Neural cell (in vitro differentiated cells): Measurements from ENCODE around the gene SDK1. TPM values are rescaled to one million over a fixed set of nuclear protein-coding genes. Genes with fewer than 3 reads are reported as not detected.

Experiments used
- H2AFZ ChIP-seq: fragments of 200-600, 300-800 bp; sonication (generic), shearing (Covaris generic); 2 replicates; pipeline ENCODE4 v1.6.0; 2014; ENCODE audit warnings: low read depth, mild to moderate bottlenecking, antibody characterized with exemption, low read length, moderate library complexity
- H3F3A ChIP-seq: fragments of 200-600 bp; shearing (Covaris generic); 2 replicates; pipeline ENCODE4 v1.6.1; 2016; ENCODE audit warnings: mild to moderate bottlenecking, moderate library complexity, mixed read lengths, antibody characterized with exemption, low read length; ENCODE audit not compliant: insufficient read depth, poor library complexity, severe bottlenecking
- H3K27ac ChIP-seq: fragments of 200-600, 300-800 bp; sonication (generic), shearing (Covaris generic); 2 replicates; pipeline ENCODE4 v1.5.1; 2014; ENCODE audit warnings: mild to moderate bottlenecking, low read length, moderate library complexity
- H3K27me3 ChIP-seq: fragments of 300-800, 200-600 bp; sonication (generic), shearing (Covaris generic); 2 replicates; pipeline ENCODE4 v1.6.0; 2014; ENCODE audit warnings: mild to moderate bottlenecking, low read depth, low read length, moderate library complexity; ENCODE audit not compliant: insufficient read depth
- H3K36me3 ChIP-seq: fragments of 300-800, 200-600 bp; sonication (generic), shearing (Covaris generic); 2 replicates; pipeline ENCODE4 v1.5.1; 2014; ENCODE audit warnings: mild to moderate bottlenecking, antibody characterized with exemption, low read length, moderate library complexity; ENCODE audit not compliant: insufficient read depth
- H3K4me2 ChIP-seq: fragments of 300-800, 200-600 bp; sonication (generic), shearing (Covaris generic); 2 replicates; pipeline ENCODE4 v1.6.0; 2014; ENCODE audit warnings: mild to moderate bottlenecking, low read length
- H3K4me3 ChIP-seq: fragments of 300-800, 200-600 bp; sonication (generic), shearing (Covaris generic); 2 replicates; pipeline ENCODE4 v1.5.1; 2014; ENCODE audit warnings: mild to moderate bottlenecking, low read length, moderate library complexity
- H3K79me2 ChIP-seq: fragments of 200-600 bp; shearing (Covaris generic); replicated peaks from 2 replicates; pipeline ENCODE4 v1.6.0; 2014; ENCODE audit warnings: mild to moderate bottlenecking, low read length, moderate library complexity; ENCODE audit not compliant: insufficient read depth
- H3K9ac ChIP-seq: fragments of 300-800, 200-600 bp; sonication (generic), shearing (Covaris generic); 2 replicates; pipeline ENCODE4 v1.6.1; 2016; ENCODE audit warnings: mild to moderate bottlenecking, low read length, mixed read lengths
- H3K9me2 ChIP-seq: fragments of 200-600 bp; shearing (Covaris generic); 2 replicates; pipeline ENCODE4 v1.6.1; 2016; ENCODE audit warnings: mild to moderate bottlenecking, low read length, mixed read lengths; ENCODE audit not compliant: insufficient read depth
- H3K9me3 ChIP-seq: fragments of 200-600, 300-800 bp; sonication (generic), shearing (Covaris generic); 2 replicates; pipeline ENCODE4 v1.6.1; 2016; ENCODE audit warnings: mild to moderate bottlenecking, mixed run types, low read length, moderate library complexity, mixed read lengths
- H4K20me1 ChIP-seq: fragments of 200-600 bp; shearing (Covaris generic); 2 replicates; pipeline ENCODE4 v1.6.1; 2016; ENCODE audit warnings: mild to moderate bottlenecking, mixed run types; ENCODE audit not compliant: insufficient read depth
- EP300 ChIP-seq: fragments of 450-650 bp; conservative IDR thresholded peaks from 2 replicates; pipeline ENCODE4 v1.6.1; 2014; ENCODE audit warnings: antibody characterized with exemption, mild to moderate bottlenecking, moderate library complexity; ENCODE audit not compliant: poor library complexity, severe bottlenecking
- EZH2 ChIP-seq: fragments of 200-600, 300-800 bp; shearing (Covaris generic), sonication (generic); IDR thresholded peaks from 2 replicates; pipeline ENCODE4 v1.6.1; 2014; ENCODE audit warnings: antibody characterized with exemption, low read length, borderline replicate concordance, mild to moderate bottlenecking; ENCODE audit not compliant: insufficient read depth, poor library complexity, severe bottlenecking
- MXI1 ChIP-seq: fragments of 450-650 bp; conservative IDR thresholded peaks from 2 replicates; pipeline ENCODE4 v1.6.1; 2014; ENCODE audit warnings: antibody characterized with exemption, mild to moderate bottlenecking; ENCODE audit not compliant: poor library complexity, severe bottlenecking
- POLR2AphosphoS5 ChIP-seq: IDR thresholded peaks from 2 replicates; pipeline ENCODE4 v1.6.1; 2012
- RAD21 ChIP-seq: fragments of 450-650 bp; conservative IDR thresholded peaks from 2 replicates; pipeline ENCODE4 v1.6.1; 2014; ENCODE audit warnings: antibody characterized with exemption, mild to moderate bottlenecking, moderate library complexity
- REST ChIP-seq: IDR thresholded peaks from 2 replicates; pipeline ENCODE4 v1.6.1; 2012; ENCODE audit warnings: borderline replicate concordance
- SMC3 ChIP-seq: fragments of 450-650 bp; conservative IDR thresholded peaks from 2 replicates; pipeline ENCODE4 v1.6.1; 2014; ENCODE audit warnings: antibody characterized with exemption, mild to moderate bottlenecking, moderate library complexity; ENCODE audit not compliant: poor library complexity
- TAF1 ChIP-seq: IDR thresholded peaks from 2 replicates; pipeline ENCODE4 v1.6.1; 2012; ENCODE audit warnings: low read depth
- polyA plus RNA-seq: library from polyadenylated mRNA; depleted of rRNA; stranded (reverse); fragments of >200 nt; gene quantifications from 2 replicates; pipeline ENCODE4 v1.2.3, GENCODE V29; 2014
- TF ChIP-seq, protein P1 (sequence below): fragments of 450-650 bp; IDR thresholded peaks from 2 replicates; pipeline ENCODE4 v1.5.1; 2014; ENCODE audit warnings: antibody characterized with exemption, mild to moderate bottlenecking, moderate library complexity; ENCODE audit not compliant: poor library complexity, severe bottlenecking

Gene SDK1
- polyA plus RNA-seq, 1 donor from 2014 or later: 2.7 TPM

DNA sequence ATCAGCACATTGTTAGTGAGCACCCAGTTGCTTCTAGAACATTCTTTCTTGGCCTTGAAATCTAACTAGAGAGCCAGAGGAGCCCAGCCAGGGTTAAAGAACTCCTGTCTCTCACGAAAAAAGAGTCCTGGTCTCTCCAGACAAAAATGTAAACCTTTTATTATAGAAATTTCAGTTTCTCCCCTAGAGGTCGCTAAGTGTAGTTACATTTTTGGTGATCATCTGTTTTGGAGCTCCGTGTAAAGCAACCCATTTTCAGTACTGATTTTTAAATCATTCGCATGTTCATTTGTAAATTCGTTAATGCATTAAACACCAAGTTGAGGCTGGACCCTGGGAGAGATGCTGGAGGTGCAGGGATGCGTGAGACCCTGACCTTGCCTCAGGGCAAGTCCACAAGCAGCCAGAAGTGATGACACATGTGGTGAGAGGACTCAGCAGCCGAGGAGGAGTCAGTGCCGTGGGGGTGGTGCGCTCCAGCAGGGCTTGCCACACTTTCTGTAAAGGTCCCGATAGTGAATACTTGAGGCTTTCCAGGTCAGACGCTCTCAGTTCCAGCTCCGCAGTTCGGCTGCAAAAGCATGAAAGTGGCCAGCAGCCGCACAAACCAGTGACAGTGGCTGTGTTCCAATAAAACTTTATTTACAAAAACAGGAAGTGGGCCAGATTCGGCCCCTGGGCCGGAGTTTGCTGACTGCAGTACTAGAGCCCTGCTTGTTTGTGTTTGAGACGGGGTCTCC lies 802.5 kb downstream of the SDK1 start:
- no peaks in the 10 kb centered on the region for H3F3A ChIP-seq
- no peak overlapping the region for H3K4me2 ChIP-seq
- H2AFZ ChIP-seq: no peak overlapping the region
- no peak overlapping the region for H3K27ac ChIP-seq
- H3K27me3 ChIP-seq: no peaks in the 10 kb centered on the region
- no peaks in the 10 kb centered on the region for H3K79me2 ChIP-seq
- H3K9me3 ChIP-seq: no peaks in the 10 kb centered on the region
- no peaks in the 10 kb centered on the region for H3K36me3 ChIP-seq
- no peak for TF ChIP-seq EP300
- no peak for TF ChIP-seq EZH2
- no peak for TF ChIP-seq TAF1
- TF ChIP-seq, protein P1, sequence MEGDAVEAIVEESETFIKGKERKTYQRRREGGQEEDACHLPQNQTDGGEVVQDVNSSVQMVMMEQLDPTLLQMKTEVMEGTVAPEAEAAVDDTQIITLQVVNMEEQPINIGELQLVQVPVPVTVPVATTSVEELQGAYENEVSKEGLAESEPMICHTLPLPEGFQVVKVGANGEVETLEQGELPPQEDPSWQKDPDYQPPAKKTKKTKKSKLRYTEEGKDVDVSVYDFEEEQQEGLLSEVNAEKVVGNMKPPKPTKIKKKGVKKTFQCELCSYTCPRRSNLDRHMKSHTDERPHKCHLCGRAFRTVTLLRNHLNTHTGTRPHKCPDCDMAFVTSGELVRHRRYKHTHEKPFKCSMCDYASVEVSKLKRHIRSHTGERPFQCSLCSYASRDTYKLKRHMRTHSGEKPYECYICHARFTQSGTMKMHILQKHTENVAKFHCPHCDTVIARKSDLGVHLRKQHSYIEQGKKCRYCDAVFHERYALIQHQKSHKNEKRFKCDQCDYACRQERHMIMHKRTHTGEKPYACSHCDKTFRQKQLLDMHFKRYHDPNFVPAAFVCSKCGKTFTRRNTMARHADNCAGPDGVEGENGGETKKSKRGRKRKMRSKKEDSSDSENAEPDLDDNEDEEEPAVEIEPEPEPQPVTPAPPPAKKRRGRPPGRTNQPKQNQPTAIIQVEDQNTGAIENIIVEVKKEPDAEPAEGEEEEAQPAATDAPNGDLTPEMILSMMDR: no peak
- no peak for TF ChIP-seq SMC3
- TF ChIP-seq POLR2AphosphoS5: no peak
- no peak for TF ChIP-seq MXI1
- TF ChIP-seq REST: no peak
- TF ChIP-seq RAD21: no peak
- H4K20me1 ChIP-seq: no peaks in the 10 kb centered on the region
- H3K4me3 ChIP-seq: no peak overlapping the region
- H3K9ac ChIP-seq: no peak overlapping the region
- no peaks in the 10 kb centered on the region for H3K9me2 ChIP-seq

GRCh38 chr7:4107839-4108238 lies 806.8 kb downstream of the SDK1 start:
- H3K27ac ChIP-seq: no peak overlapping the region
- H3K36me3 ChIP-seq: peaks cover 3% of the 10 kb centered on the region
- no peaks in the 10 kb centered on the region for H4K20me1 ChIP-seq
- H3K4me2 ChIP-seq: no peak overlapping the region
- H2AFZ ChIP-seq: no peak overlapping the region
- H3F3A ChIP-seq: no peaks in the 10 kb centered on the region
- no peaks in the 10 kb centered on the region for H3K79me2 ChIP-seq
- no peaks in the 10 kb centered on the region for H3K9me2 ChIP-seq
- H3K9me3 ChIP-seq: no peaks in the 10 kb centered on the region
- no peak overlapping the region for H3K9ac ChIP-seq
- H3K27me3 ChIP-seq: no peaks in the 10 kb centered on the region
- TF ChIP-seq POLR2AphosphoS5 (no peak), TAF1 (no peak), MXI1 (no peak), EZH2 (no peak), REST (no peak), EP300 (no peak), SMC3 (no peak), RAD21 (no peak)
- TF ChIP-seq, protein P1: no peak
- no peak overlapping the region for H3K4me3 ChIP-seq
